Activated CD8-positive, alpha-beta T cell treated with anti-CD3 and anti-CD28 coated beads, Interleukin-2, amount 10 ng/mL, durations not matched to agents 7 days and 5 days (primary cell): Measurements from ENCODE around the gene DDR2. TPM values are rescaled to one million over a fixed set of nuclear protein-coding genes. Genes with fewer than 3 reads are reported as not detected.

Experiments
- total RNA-seq, 2 experiments: library from RNA; stranded (reverse); gene quantifications; one replicate each; pipeline ENCODE4 v1.2.3, GENCODE V29; 2021

Gene DDR2
- total RNA-seq, 2 experiments from 2014 or later = 0.08 TPM

Other genes starting within 250 kb of the DDR2 start
- not detected for gene SH2D1B, start 220.3 kb upstream of the DDR2 start, total RNA-seq
- gene UHMK1, start 134.6 kb upstream of the DDR2 start, total RNA-seq = 10 to 100 TPM; 53.1 to 57.0 TPM
- gene UAP1, start 70.7 kb upstream of the DDR2 start, total RNA-seq = 10 to 100 TPM; 15.5 to 15.7 TPM
- 10 to 100 TPM; 22.9 to 23.7 TPM for gene HSD17B7, start 158.2 kb downstream of the DDR2 start, total RNA-seq
- gene CCDC190, start 228.7 kb downstream of the DDR2 start, total RNA-seq = not detected